ENCODE results near the gene CECR2. TPM values are rescaled to one million over a fixed set of nuclear protein-coding genes. Genes with fewer than 3 reads are reported as not detected.
"Not testable (repeated sequence)": the region's sequence is repeated elsewhere in the genome, so short reads cannot be mapped to it uniquely, and the experiment has no call there.

The CECR2 gene
- total RNA-seq, 1 donor from 2014 or later = 1.4 TPM

DNA sequence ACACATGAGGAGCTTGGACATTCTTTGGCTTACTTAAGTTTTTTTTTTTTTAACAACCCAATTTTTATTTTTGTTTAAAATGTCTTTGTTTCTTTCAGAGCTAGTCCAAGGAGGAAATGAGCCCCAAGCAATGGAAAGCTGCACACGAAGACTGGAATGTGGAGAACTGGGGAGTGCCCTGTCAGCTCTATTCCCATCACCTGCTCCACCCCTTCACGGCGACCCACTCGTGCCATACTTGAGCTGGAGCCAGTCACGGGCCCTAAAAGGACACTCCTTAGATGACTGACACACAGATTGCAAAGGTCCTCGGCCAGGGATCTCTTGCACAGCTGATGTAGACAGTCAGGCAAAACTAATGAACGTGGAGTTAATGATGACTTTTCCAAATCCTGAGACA is 183.5 kb downstream of the CECR2 start:
- intact Hi-C loops (cut with DNase I) = no loop called here
- TF ChIP-seq, protein P1, sequence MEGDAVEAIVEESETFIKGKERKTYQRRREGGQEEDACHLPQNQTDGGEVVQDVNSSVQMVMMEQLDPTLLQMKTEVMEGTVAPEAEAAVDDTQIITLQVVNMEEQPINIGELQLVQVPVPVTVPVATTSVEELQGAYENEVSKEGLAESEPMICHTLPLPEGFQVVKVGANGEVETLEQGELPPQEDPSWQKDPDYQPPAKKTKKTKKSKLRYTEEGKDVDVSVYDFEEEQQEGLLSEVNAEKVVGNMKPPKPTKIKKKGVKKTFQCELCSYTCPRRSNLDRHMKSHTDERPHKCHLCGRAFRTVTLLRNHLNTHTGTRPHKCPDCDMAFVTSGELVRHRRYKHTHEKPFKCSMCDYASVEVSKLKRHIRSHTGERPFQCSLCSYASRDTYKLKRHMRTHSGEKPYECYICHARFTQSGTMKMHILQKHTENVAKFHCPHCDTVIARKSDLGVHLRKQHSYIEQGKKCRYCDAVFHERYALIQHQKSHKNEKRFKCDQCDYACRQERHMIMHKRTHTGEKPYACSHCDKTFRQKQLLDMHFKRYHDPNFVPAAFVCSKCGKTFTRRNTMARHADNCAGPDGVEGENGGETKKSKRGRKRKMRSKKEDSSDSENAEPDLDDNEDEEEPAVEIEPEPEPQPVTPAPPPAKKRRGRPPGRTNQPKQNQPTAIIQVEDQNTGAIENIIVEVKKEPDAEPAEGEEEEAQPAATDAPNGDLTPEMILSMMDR (IDR thresholded peaks at IDR 0.05) = no peak

GRCh38 chr22:17554814-17555213 is 185.6 kb downstream of the CECR2 start:
- Histone ChIP-seq H3K27me3 (no peaks in the 10 kb centered on the region), H3K9me3 (no peaks in the 10 kb centered on the region), H3K36me3 (no peaks in the 10 kb centered on the region), H3K27ac (no peak overlapping the region), H3K4me1 (no peaks in the 10 kb centered on the region), H3K4me3 (no peak overlapping the region)
- TF ChIP-seq, protein P1 (IDR thresholded peaks at IDR 0.05) = no peak
- DNase-seq (ENCODE audit: low spot score in 2 of 2) = no peak
- intact Hi-C loops (cut with DNase I) = no loop called here

More for the DNA sequence above, 183.5 kb downstream of the CECR2 start:
- no peak for DNase-seq (ENCODE audit: low spot score in 2 of 2)
- Histone ChIP-seq H3K4me3 (no peak overlapping the region), H3K27ac (no peak overlapping the region), H3K9me3 (no peaks in the 10 kb centered on the region), H3K4me1 (no peaks in the 10 kb centered on the region), H3K36me3 (no peaks in the 10 kb centered on the region), H3K27me3 (no peaks in the 10 kb centered on the region)

DNA sequence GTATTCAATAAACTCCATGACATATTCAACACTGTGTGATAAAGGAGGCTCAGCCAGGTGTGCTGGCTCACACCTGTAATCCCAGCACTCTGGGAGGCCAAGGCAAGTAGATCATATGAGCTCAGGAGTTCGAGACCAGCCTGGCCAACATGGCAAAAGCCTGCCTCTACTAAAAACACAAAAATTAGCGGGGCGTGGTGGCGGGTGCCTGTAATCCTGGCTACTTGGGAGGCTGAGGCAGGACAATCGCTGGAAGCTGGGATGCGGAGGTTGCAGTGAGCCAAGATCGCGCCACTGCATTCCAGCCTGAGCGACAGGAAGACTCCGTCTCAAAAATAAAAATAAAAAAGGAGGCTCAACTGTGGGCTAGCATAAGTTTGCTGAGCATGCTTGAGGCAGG is 189.9 kb downstream of the CECR2 start:
- intact Hi-C loops (cut with DNase I) = no loop called here
- no peak overlapping the region for H3K27ac ChIP-seq
- no peak for DNase-seq (ENCODE audit: low spot score in 2 of 2)

DNA sequence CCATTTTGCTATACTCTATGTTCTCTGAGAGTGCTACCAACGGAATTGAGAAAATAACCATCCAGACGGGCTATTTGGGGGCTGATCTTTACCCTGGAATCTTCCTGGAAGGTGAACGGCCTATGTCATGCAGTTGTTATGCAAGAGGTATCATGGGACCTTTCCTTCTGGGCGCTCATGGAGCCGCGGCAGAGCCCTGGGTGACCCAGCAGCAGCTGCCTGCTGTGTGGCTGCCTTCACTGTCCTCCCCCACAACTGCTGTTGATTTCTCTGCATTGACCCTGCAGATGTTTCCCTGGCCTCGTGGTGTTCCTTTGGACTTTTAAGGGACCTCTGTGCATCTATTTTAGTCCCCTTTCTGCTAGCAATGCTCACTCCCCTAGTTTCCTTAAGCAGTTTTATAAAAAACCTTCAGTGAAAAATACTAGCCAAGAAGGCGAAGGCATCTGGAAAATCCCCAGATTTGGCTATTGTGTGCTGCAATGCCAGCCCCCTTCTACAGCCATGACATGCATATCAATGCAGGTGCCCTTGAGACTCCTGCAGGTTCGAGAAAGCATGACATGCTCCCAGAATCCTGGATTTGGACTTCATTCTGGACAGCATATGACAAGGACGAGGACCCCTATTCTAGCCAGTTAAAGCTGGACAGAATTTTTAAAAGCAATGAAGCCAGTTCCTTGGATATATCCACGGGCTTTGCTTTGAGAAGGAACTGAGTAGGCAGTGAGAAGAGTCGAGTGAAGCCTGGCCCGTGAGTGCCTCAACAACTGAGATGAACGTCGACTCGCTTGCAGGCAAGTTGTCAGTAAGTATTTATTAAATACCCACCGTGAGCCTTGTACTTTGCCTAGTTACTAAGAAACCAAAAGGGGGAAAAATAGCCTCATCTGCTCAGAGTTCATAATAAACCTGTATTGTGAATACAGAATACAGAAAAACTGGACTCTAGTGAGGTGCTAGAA is 193.9 kb downstream of the CECR2 start, which contains the start of gene SLC25A18:
Gene SLC25A18, plus strand, starts transcription at position 593 of the 965 bp plus-strand sequence. CDS start 16,447 bp downstream, outside the sequence.
- TF ChIP-seq, protein P1 (IDR thresholded peaks at IDR 0.05) = no peak
- H3K27me3 ChIP-seq = no peaks in the 10 kb centered on the region
- H3K36me3 ChIP-seq = no peaks in the 10 kb centered on the region
- no peak within 1 kb of the TSS for H3K4me3 ChIP-seq
- H3K9me3 ChIP-seq = no peaks in the 10 kb centered on the region
- peaks cover 0 to 5% of the 10 kb centered on the region in 2 donors for H3K4me1 ChIP-seq
- DNase-seq (ENCODE audit: low spot score in 2 of 2) = no peak
- intact Hi-C loops (cut with DNase I) = no loop called here
- peak within 1 kb of the TSS in 1 of 2 donors; percentile 68 for H3K27ac ChIP-seq

More for the DNA sequence above, 189.9 kb downstream of the CECR2 start:
- H3K36me3 ChIP-seq = no peaks in the 10 kb centered on the region
- H3K4me3 ChIP-seq = no peak overlapping the region
- H3K4me1 ChIP-seq = peaks cover 0 to 5% of the 10 kb centered on the region in 2 donors
- TF ChIP-seq, protein P1 (IDR thresholded peaks at IDR 0.05) = no peak
- H3K9me3 ChIP-seq = no peaks in the 10 kb centered on the region
- H3K27me3 ChIP-seq = no peaks in the 10 kb centered on the region

GRCh38 chr22:17563936-17564391 is 194.7 kb downstream of the CECR2 start:
- peak overlapping the region in 1 of 2 donors; percentile 68 for H3K27ac ChIP-seq
- no peaks in the 10 kb centered on the region for H3K9me3 ChIP-seq
- TF ChIP-seq, protein P1 (IDR thresholded peaks at IDR 0.05) = no peak
- no peaks in the 10 kb centered on the region for H3K27me3 ChIP-seq
- no peak for DNase-seq (ENCODE audit: low spot score in 2 of 2)
- no peak overlapping the region for H3K4me3 ChIP-seq
- H3K36me3 ChIP-seq = no peaks in the 10 kb centered on the region
- intact Hi-C loops (cut with DNase I) = no loop called here
- H3K4me1 ChIP-seq = peaks cover 0 to 5% of the 10 kb centered on the region in 2 donors

- intact Hi-C loops (cut with DNase I); DNase-seq (ENCODE audit: low spot score in 2 of 2); H3K36me3 ChIP-seq; H3K4me3 ChIP-seq; H3K27me3 ChIP-seq; H3K9me3 ChIP-seq; H3K27ac ChIP-seq: not testable (repeated sequence)
- H3K4me1 ChIP-seq = peaks cover 4 to 16% of the 10 kb centered on the region in 2 donors
Measured at GRCh38 chr22:17566016-17566687, 196.9 kb downstream of the CECR2 start.

All from ascending aorta (tissue), 2 donors.